ENCODE results near the gene PLCB4. TPM values are rescaled to one million over a fixed set of nuclear protein-coding genes. Genes with fewer than 3 reads are reported as not detected.

PLCB4 gene
- total RNA-seq, 1 donor from 2014 or later, result 53.3 TPM

DNA sequence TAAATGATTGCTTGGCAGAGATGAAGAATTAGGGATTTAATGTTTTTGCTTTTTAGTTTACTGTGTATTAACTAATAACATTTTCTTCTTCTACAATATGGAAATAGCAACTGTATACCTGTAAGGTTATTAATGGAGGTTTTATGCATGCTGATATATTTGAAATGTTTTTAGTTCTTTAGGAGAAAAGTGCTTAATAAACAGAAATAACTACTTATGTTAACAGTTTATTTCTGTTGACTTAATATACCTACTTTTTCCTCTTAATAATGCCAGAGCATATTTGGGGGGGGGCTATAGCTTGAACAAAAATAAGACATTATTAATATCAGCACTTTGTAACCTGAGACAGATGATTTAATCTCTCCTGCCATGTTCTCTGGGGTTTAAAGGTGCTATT lies 33.6 kb downstream of the PLCB4 start:
- Mint-ChIP-seq H3K36me3 (ENCODE audit: low read depth) (no peaks in the 10 kb centered on the region), H3K4me3 (no peak overlapping the region), H3K4me1 (peaks cover 11% of the 10 kb centered on the region), H3K27ac (ENCODE audit: unreplicated experiment) (peak overlapping the region; percentile 76), H3K27me3 (ENCODE audit: low read depth) (no peaks in the 10 kb centered on the region), H3K9me3 (no peaks in the 10 kb centered on the region)
- DNase-seq (ENCODE audit: low read depth, low spot score), result no peak
- TF ChIP-seq, protein P1, sequence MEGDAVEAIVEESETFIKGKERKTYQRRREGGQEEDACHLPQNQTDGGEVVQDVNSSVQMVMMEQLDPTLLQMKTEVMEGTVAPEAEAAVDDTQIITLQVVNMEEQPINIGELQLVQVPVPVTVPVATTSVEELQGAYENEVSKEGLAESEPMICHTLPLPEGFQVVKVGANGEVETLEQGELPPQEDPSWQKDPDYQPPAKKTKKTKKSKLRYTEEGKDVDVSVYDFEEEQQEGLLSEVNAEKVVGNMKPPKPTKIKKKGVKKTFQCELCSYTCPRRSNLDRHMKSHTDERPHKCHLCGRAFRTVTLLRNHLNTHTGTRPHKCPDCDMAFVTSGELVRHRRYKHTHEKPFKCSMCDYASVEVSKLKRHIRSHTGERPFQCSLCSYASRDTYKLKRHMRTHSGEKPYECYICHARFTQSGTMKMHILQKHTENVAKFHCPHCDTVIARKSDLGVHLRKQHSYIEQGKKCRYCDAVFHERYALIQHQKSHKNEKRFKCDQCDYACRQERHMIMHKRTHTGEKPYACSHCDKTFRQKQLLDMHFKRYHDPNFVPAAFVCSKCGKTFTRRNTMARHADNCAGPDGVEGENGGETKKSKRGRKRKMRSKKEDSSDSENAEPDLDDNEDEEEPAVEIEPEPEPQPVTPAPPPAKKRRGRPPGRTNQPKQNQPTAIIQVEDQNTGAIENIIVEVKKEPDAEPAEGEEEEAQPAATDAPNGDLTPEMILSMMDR (conservative IDR thresholded peaks at IDR 0.05), result no peak

DNA sequence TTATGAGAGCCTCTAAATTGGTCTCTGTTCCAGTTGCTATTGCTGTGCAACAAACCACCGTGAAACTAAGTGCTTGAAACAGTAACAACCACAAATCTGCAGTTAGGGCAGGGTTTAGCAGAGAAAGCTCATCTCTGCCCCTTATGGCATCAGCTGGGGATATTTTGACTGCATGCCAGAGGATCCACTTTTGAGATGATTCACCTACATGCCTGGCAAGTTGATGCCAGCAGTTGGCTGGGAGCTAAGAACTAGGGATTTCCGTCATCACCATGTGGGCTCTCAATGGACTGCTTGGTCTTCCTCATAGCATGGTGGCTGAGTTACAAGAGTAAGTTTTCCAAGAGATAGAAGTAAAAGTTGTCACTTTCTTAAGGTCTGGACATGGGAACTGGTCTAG lies 35.1 kb downstream of the PLCB4 start:
- Mint-ChIP-seq H3K4me3 (no peak overlapping the region), H3K36me3 (ENCODE audit: low read depth) (no peaks in the 10 kb centered on the region), H3K4me1 (peaks cover 11% of the 10 kb centered on the region), H3K27me3 (ENCODE audit: low read depth) (no peaks in the 10 kb centered on the region), H3K9me3 (no peaks in the 10 kb centered on the region), H3K27ac (ENCODE audit: unreplicated experiment) (no peak overlapping the region)
- TF ChIP-seq, protein P1 (conservative IDR thresholded peaks at IDR 0.05), result no peak
- DNase-seq (ENCODE audit: low read depth, low spot score), result no peak

DNA sequence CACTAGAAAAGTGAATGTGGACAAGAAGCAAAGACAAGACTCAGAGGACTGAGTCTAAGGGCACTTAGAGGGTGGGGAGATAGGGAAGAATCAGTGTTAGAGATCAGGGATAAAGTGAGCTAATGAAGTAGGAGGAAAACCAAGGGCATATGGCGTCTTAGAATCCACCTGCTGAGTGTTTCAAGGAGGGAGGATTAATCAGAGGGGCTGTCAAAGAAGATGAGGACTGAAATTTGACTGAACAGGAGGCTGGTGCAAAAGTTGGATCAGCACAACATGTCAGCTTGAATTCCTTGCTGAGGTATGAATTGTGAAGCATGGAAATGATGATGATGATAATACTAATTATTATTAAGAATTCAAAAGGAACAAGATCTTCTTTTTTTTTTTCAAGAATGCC lies 39.4 kb downstream of the PLCB4 start:
- Mint-ChIP-seq H3K36me3 (ENCODE audit: low read depth) (no peaks in the 10 kb centered on the region), H3K27me3 (ENCODE audit: low read depth) (no peaks in the 10 kb centered on the region), H3K4me1 (peaks cover 7% of the 10 kb centered on the region), H3K27ac (ENCODE audit: unreplicated experiment) (no peak overlapping the region), H3K4me3 (no peak overlapping the region), H3K9me3 (no peaks in the 10 kb centered on the region)
- TF ChIP-seq, protein P1 (conservative IDR thresholded peaks at IDR 0.05), result no peak
- DNase-seq (ENCODE audit: low read depth, low spot score), result no peak

DNA sequence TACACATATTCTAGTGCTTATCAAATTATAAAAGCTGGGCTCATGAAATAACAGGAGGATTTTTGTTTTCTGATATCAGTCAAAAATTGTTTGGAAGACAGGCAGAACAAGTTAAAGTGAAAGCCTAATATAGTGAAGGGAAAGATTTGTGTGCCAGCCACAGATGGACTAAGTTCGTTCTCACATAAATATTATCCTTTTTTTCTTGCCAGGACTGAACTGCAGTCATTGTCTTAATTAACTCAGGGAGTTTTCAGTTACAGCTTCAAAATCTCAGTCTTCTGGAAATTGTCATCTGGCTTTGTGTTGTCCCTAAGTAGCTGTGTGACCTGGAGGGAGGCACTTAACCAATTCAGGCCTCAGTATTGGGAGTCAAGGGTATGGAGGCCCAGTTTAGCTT lies 40.7 kb downstream of the PLCB4 start:
- Mint-ChIP-seq H3K36me3 (ENCODE audit: low read depth) (no peaks in the 10 kb centered on the region), H3K4me1 (peaks cover 13% of the 10 kb centered on the region), H3K27me3 (ENCODE audit: low read depth) (no peaks in the 10 kb centered on the region), H3K27ac (ENCODE audit: unreplicated experiment) (no peak overlapping the region), H3K4me3 (no peak overlapping the region), H3K9me3 (no peaks in the 10 kb centered on the region)
- TF ChIP-seq, protein P1 (conservative IDR thresholded peaks at IDR 0.05), result no peak
- no peak for DNase-seq (ENCODE audit: low read depth, low spot score)

DNA sequence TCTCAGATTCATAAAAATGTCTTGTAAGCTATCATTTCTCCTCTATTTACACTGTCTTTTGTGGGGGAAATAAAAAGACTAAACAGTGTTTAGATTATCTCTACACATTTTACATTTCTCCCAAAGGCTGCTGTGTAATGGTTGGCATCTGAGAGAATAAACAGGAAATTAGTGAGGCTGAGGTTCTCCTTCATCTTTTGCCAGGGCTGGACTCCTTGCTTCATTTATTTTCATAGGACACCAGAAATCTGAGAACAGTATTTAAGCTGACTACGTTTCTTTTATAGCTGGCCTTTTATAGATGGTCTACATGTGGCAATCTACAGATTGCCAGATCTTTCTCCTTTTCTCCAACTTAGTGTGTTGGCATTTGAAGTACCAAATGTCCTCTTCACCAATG lies 41.5 kb downstream of the PLCB4 start:
- peaks cover 13% of the 10 kb centered on the region for H3K4me1 Mint-ChIP-seq
- DNase-seq (ENCODE audit: low read depth, low spot score), result no peak
- H3K9me3 Mint-ChIP-seq, result no peaks in the 10 kb centered on the region
- TF ChIP-seq, protein P1 (conservative IDR thresholded peaks at IDR 0.05), result no peak
- H3K27ac Mint-ChIP-seq (ENCODE audit: unreplicated experiment), result no peak overlapping the region
- H3K36me3 Mint-ChIP-seq (ENCODE audit: low read depth), result no peaks in the 10 kb centered on the region
- no peaks in the 10 kb centered on the region for H3K27me3 Mint-ChIP-seq (ENCODE audit: low read depth)
- no peak overlapping the region for H3K4me3 Mint-ChIP-seq

DNA sequence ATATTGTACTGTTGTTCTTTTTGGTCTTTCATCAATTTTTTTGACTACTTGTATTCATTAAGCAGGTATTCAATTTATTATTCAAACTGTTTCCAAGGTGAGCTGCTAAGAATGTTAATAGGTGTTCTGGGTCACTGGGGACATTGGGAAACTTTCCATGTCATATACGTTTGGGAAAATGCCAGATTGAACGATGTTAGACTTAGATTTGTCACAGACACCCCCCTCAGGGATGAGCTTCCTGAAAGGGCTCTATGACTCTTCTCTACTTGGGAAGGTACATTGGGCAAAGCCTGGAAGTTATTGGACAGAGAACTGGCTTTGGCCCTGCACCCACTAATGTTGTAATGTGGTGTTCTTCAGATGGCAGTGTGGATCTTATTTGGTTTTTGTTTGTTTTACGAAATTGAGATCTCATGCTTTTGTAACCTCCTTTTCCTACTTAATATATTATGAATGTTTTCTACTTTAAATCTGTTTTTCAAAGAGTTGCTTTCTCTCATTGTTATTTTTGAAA lies 42.1 kb downstream of the PLCB4 start:
- TF ChIP-seq, protein P1 (conservative IDR thresholded peaks at IDR 0.05), result no peak
- H3K4me3 Mint-ChIP-seq, result no peak overlapping the region
- DNase-seq (ENCODE audit: low read depth, low spot score), result no peak
- no peak overlapping the region for H3K27ac Mint-ChIP-seq (ENCODE audit: unreplicated experiment)
- no peaks in the 10 kb centered on the region for H3K36me3 Mint-ChIP-seq (ENCODE audit: low read depth)
- peaks cover 13% of the 10 kb centered on the region for H3K4me1 Mint-ChIP-seq
- H3K9me3 Mint-ChIP-seq, result no peaks in the 10 kb centered on the region
- H3K27me3 Mint-ChIP-seq (ENCODE audit: low read depth), result no peaks in the 10 kb centered on the region

Measured in neural crest cell (in vitro differentiated cells).